Neural cell (in vitro differentiated cells): ENCODE data around the gene KRTAP9-8. TPM values are rescaled to one million over a fixed set of nuclear protein-coding genes. Genes with fewer than 3 reads are reported as not detected.

Experiments
- H2AFZ ChIP-seq: fragments of 200-600, 300-800 bp; sonication (generic), shearing (Covaris generic); 2 replicates; pipeline ENCODE4 v1.6.0; 2014; ENCODE audit warnings: low read depth, mild to moderate bottlenecking, antibody characterized with exemption, low read length, moderate library complexity
- H3F3A ChIP-seq: fragments of 200-600 bp; shearing (Covaris generic); 2 replicates; pipeline ENCODE4 v1.6.1; 2016; ENCODE audit warnings: mild to moderate bottlenecking, moderate library complexity, mixed read lengths, antibody characterized with exemption, low read length; ENCODE audit not compliant: insufficient read depth, poor library complexity, severe bottlenecking
- H3K27ac ChIP-seq: fragments of 200-600, 300-800 bp; sonication (generic), shearing (Covaris generic); 2 replicates; pipeline ENCODE4 v1.5.1; 2014; ENCODE audit warnings: mild to moderate bottlenecking, low read length, moderate library complexity
- H3K27me3 ChIP-seq: fragments of 300-800, 200-600 bp; sonication (generic), shearing (Covaris generic); 2 replicates; pipeline ENCODE4 v1.6.0; 2014; ENCODE audit warnings: mild to moderate bottlenecking, low read depth, low read length, moderate library complexity; ENCODE audit not compliant: insufficient read depth
- H3K36me3 ChIP-seq: fragments of 300-800, 200-600 bp; sonication (generic), shearing (Covaris generic); 2 replicates; pipeline ENCODE4 v1.5.1; 2014; ENCODE audit warnings: mild to moderate bottlenecking, antibody characterized with exemption, low read length, moderate library complexity; ENCODE audit not compliant: insufficient read depth
- H3K4me2 ChIP-seq: fragments of 300-800, 200-600 bp; sonication (generic), shearing (Covaris generic); 2 replicates; pipeline ENCODE4 v1.6.0; 2014; ENCODE audit warnings: mild to moderate bottlenecking, low read length
- H3K4me3 ChIP-seq: fragments of 300-800, 200-600 bp; sonication (generic), shearing (Covaris generic); 2 replicates; pipeline ENCODE4 v1.5.1; 2014; ENCODE audit warnings: mild to moderate bottlenecking, low read length, moderate library complexity
- H3K79me2 ChIP-seq: fragments of 200-600 bp; shearing (Covaris generic); replicated peaks from 2 replicates; pipeline ENCODE4 v1.6.0; 2014; ENCODE audit warnings: mild to moderate bottlenecking, low read length, moderate library complexity; ENCODE audit not compliant: insufficient read depth
- H3K9ac ChIP-seq: fragments of 300-800, 200-600 bp; sonication (generic), shearing (Covaris generic); 2 replicates; pipeline ENCODE4 v1.6.1; 2016; ENCODE audit warnings: mild to moderate bottlenecking, low read length, mixed read lengths
- H3K9me2 ChIP-seq: fragments of 200-600 bp; shearing (Covaris generic); 2 replicates; pipeline ENCODE4 v1.6.1; 2016; ENCODE audit warnings: mild to moderate bottlenecking, low read length, mixed read lengths; ENCODE audit not compliant: insufficient read depth
- H3K9me3 ChIP-seq: fragments of 200-600, 300-800 bp; sonication (generic), shearing (Covaris generic); 2 replicates; pipeline ENCODE4 v1.6.1; 2016; ENCODE audit warnings: mild to moderate bottlenecking, mixed run types, low read length, moderate library complexity, mixed read lengths
- H4K20me1 ChIP-seq: fragments of 200-600 bp; shearing (Covaris generic); 2 replicates; pipeline ENCODE4 v1.6.1; 2016; ENCODE audit warnings: mild to moderate bottlenecking, mixed run types; ENCODE audit not compliant: insufficient read depth
- EP300 ChIP-seq: fragments of 450-650 bp; conservative IDR thresholded peaks from 2 replicates; pipeline ENCODE4 v1.6.1; 2014; ENCODE audit warnings: antibody characterized with exemption, mild to moderate bottlenecking, moderate library complexity; ENCODE audit not compliant: poor library complexity, severe bottlenecking
- EZH2 ChIP-seq: fragments of 200-600, 300-800 bp; shearing (Covaris generic), sonication (generic); IDR thresholded peaks from 2 replicates; pipeline ENCODE4 v1.6.1; 2014; ENCODE audit warnings: antibody characterized with exemption, low read length, borderline replicate concordance, mild to moderate bottlenecking; ENCODE audit not compliant: insufficient read depth, poor library complexity, severe bottlenecking
- MXI1 ChIP-seq: fragments of 450-650 bp; conservative IDR thresholded peaks from 2 replicates; pipeline ENCODE4 v1.6.1; 2014; ENCODE audit warnings: antibody characterized with exemption, mild to moderate bottlenecking; ENCODE audit not compliant: poor library complexity, severe bottlenecking
- POLR2AphosphoS5 ChIP-seq: IDR thresholded peaks from 2 replicates; pipeline ENCODE4 v1.6.1; 2012
- RAD21 ChIP-seq: fragments of 450-650 bp; conservative IDR thresholded peaks from 2 replicates; pipeline ENCODE4 v1.6.1; 2014; ENCODE audit warnings: antibody characterized with exemption, mild to moderate bottlenecking, moderate library complexity
- REST ChIP-seq: IDR thresholded peaks from 2 replicates; pipeline ENCODE4 v1.6.1; 2012; ENCODE audit warnings: borderline replicate concordance
- SMC3 ChIP-seq: fragments of 450-650 bp; conservative IDR thresholded peaks from 2 replicates; pipeline ENCODE4 v1.6.1; 2014; ENCODE audit warnings: antibody characterized with exemption, mild to moderate bottlenecking, moderate library complexity; ENCODE audit not compliant: poor library complexity
- TAF1 ChIP-seq: IDR thresholded peaks from 2 replicates; pipeline ENCODE4 v1.6.1; 2012; ENCODE audit warnings: low read depth
- polyA plus RNA-seq: library from polyadenylated mRNA; depleted of rRNA; stranded (reverse); fragments of >200 nt; gene quantifications from 2 replicates; pipeline ENCODE4 v1.2.3, GENCODE V29; 2014
- TF ChIP-seq, protein P1 (sequence below): fragments of 450-650 bp; IDR thresholded peaks from 2 replicates; pipeline ENCODE4 v1.5.1; 2014; ENCODE audit warnings: antibody characterized with exemption, mild to moderate bottlenecking, moderate library complexity; ENCODE audit not compliant: poor library complexity, severe bottlenecking

Gene KRTAP9-8
- polyA plus RNA-seq, 1 donor from 2014 or later: not detected

GRCh38 chr17:41258406-41258805 is 20.6 kb downstream of the KRTAP9-8 start:
- Histone ChIP-seq H3K9me3 (no peaks in the 10 kb centered on the region), H4K20me1 (no peaks in the 10 kb centered on the region), H2AFZ (no peak overlapping the region), H3K27ac (no peak overlapping the region), H3K27me3 (no peaks in the 10 kb centered on the region), H3K79me2 (no peaks in the 10 kb centered on the region), H3F3A (no peaks in the 10 kb centered on the region), H3K4me2 (no peak overlapping the region), H3K9ac (no peak overlapping the region), H3K4me3 (no peak overlapping the region), H3K36me3 (no peaks in the 10 kb centered on the region), H3K9me2 (no peaks in the 10 kb centered on the region)
- TF ChIP-seq EZH2: no peak
- TF ChIP-seq, protein P1, sequence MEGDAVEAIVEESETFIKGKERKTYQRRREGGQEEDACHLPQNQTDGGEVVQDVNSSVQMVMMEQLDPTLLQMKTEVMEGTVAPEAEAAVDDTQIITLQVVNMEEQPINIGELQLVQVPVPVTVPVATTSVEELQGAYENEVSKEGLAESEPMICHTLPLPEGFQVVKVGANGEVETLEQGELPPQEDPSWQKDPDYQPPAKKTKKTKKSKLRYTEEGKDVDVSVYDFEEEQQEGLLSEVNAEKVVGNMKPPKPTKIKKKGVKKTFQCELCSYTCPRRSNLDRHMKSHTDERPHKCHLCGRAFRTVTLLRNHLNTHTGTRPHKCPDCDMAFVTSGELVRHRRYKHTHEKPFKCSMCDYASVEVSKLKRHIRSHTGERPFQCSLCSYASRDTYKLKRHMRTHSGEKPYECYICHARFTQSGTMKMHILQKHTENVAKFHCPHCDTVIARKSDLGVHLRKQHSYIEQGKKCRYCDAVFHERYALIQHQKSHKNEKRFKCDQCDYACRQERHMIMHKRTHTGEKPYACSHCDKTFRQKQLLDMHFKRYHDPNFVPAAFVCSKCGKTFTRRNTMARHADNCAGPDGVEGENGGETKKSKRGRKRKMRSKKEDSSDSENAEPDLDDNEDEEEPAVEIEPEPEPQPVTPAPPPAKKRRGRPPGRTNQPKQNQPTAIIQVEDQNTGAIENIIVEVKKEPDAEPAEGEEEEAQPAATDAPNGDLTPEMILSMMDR: no peak
- no peak for TF ChIP-seq POLR2AphosphoS5
- no peak for TF ChIP-seq TAF1
- TF ChIP-seq SMC3: no peak
- no peak for TF ChIP-seq REST
- no peak for TF ChIP-seq EP300
- TF ChIP-seq MXI1: no peak
- TF ChIP-seq RAD21: no peak

- no peak for TF ChIP-seq RAD21
- no peak for TF ChIP-seq MXI1
- no peak for TF ChIP-seq EP300
- no peak for TF ChIP-seq REST
- no peak for TF ChIP-seq SMC3
- H3F3A ChIP-seq: no peaks in the 10 kb centered on the region
- H3K79me2 ChIP-seq: no peaks in the 10 kb centered on the region
- H3K9ac ChIP-seq: no peak overlapping the region
- no peaks in the 10 kb centered on the region for H3K27me3 ChIP-seq
- H3K4me3 ChIP-seq: no peak overlapping the region
- no peaks in the 10 kb centered on the region for H4K20me1 ChIP-seq
- no peak overlapping the region for H3K4me2 ChIP-seq
- no peaks in the 10 kb centered on the region for H3K9me2 ChIP-seq
- H3K27ac ChIP-seq: no peak overlapping the region
- H3K9me3 ChIP-seq: no peaks in the 10 kb centered on the region
- H3K36me3 ChIP-seq: no peaks in the 10 kb centered on the region
- no peak overlapping the region for H2AFZ ChIP-seq
These were observed 25.4 kb downstream of the KRTAP9-8 start for GRCh38 chr17:41263212-41263611.
